Osteocyte (in vitro differentiated cells): Measurements from ENCODE around the gene LHFPL3. TPM values are rescaled to one million over a fixed set of nuclear protein-coding genes. Genes with fewer than 3 reads are reported as not detected.

ENCODE experiments used
- DNase-seq: peaks from one replicate; pipeline ENCODE4 v3.0.0; 2021; ENCODE audit warnings: mixed read lengths; ENCODE audit not compliant: unreplicated experiment; ENCODE audit errors: extremely low spot score
- H3K27ac Mint-ChIP-seq: one replicate; pipeline ENCODE4 v1.8.0; 2021; ENCODE audit warnings: mild to moderate bottlenecking, mixed read lengths; ENCODE audit not compliant: unreplicated experiment
- H3K27me3 Mint-ChIP-seq: one replicate; pipeline ENCODE4 v1.8.0; 2021; ENCODE audit warnings: mixed read lengths; ENCODE audit not compliant: unreplicated experiment
- H3K36me3 Mint-ChIP-seq: one replicate; pipeline ENCODE4 v1.8.0; 2021; ENCODE audit warnings: mixed read lengths; ENCODE audit not compliant: unreplicated experiment
- H3K4me1 Mint-ChIP-seq: one replicate; pipeline ENCODE4 v1.8.0; 2021; ENCODE audit warnings: mixed read lengths; ENCODE audit not compliant: unreplicated experiment
- H3K4me3 Mint-ChIP-seq: one replicate; pipeline ENCODE4 v1.8.0; 2021; ENCODE audit warnings: mild to moderate bottlenecking, moderate library complexity, mixed read lengths; ENCODE audit not compliant: unreplicated experiment
- H3K9me3 Mint-ChIP-seq: one replicate; pipeline ENCODE4 v1.8.0; 2021; ENCODE audit warnings: mixed read lengths; ENCODE audit not compliant: unreplicated experiment
- total RNA-seq: library from RNA; stranded (reverse); gene quantifications from 2 replicates; pipeline ENCODE4 v1.2.1, GENCODE V29; 2021
- TF ChIP-seq, protein P1 (sequence below): fragments of 200-600 bp; sonication (generic); IDR thresholded peaks from 2 replicates; pipeline ENCODE4 v1.5.0; 2021; ENCODE audit warnings: antibody characterized with exemption, mild to moderate bottlenecking, moderate library complexity

Gene LHFPL3
- total RNA-seq, 1 donor from 2014 or later, result not detected

DNA sequence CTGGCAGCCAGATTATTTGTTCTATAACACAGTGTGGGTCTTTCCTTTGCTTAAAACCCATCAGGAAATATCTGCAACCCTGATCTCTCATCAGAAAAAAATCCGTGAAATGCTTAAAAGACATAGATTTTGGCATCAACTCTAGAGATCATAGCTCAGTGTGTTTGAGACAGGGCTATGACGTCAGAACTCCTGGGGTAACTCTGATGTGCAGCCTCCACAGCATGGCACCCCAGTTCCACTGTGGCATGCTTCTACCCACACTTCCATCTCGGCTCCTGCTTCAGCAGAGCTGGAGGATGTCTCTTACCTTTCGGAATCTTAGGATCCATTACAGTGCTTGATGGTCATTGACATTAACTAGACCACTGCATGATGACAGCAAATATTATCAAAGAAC is 205.7 kb downstream of the LHFPL3 start:
- Mint-ChIP-seq H3K4me1 (no peaks in the 10 kb centered on the region), H3K27me3 (no peaks in the 10 kb centered on the region), H3K4me3 (no peak overlapping the region), H3K36me3 (no peaks in the 10 kb centered on the region), H3K27ac (no peak overlapping the region), H3K9me3 (no peaks in the 10 kb centered on the region)
- no peak for DNase-seq
- TF ChIP-seq, protein P1, sequence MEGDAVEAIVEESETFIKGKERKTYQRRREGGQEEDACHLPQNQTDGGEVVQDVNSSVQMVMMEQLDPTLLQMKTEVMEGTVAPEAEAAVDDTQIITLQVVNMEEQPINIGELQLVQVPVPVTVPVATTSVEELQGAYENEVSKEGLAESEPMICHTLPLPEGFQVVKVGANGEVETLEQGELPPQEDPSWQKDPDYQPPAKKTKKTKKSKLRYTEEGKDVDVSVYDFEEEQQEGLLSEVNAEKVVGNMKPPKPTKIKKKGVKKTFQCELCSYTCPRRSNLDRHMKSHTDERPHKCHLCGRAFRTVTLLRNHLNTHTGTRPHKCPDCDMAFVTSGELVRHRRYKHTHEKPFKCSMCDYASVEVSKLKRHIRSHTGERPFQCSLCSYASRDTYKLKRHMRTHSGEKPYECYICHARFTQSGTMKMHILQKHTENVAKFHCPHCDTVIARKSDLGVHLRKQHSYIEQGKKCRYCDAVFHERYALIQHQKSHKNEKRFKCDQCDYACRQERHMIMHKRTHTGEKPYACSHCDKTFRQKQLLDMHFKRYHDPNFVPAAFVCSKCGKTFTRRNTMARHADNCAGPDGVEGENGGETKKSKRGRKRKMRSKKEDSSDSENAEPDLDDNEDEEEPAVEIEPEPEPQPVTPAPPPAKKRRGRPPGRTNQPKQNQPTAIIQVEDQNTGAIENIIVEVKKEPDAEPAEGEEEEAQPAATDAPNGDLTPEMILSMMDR, result no peak

DNA sequence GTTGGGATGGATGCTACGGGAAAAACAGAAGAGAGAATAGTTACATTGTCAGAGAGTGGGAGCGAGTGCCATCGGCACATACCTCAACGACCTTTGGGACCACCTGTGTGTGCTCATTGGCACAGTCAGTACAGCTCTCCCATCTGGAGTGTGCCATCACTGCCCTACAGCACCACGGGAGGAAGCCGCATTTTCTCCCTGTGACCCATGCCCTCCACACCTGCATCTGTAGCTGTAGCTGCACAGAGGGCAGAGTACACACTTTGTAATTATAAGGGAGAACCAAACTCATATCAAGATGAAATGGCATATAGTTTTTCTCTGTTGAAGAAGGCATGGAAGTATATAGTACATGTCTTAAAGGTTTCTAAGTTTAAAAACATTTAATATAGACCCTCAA is 207.4 kb downstream of the LHFPL3 start:
- Mint-ChIP-seq H3K27ac (no peak overlapping the region), H3K27me3 (no peaks in the 10 kb centered on the region), H3K4me3 (no peak overlapping the region), H3K4me1 (no peaks in the 10 kb centered on the region), H3K9me3 (no peaks in the 10 kb centered on the region), H3K36me3 (no peaks in the 10 kb centered on the region)
- TF ChIP-seq, protein P1, result no peak
- DNase-seq, result no peak

DNA sequence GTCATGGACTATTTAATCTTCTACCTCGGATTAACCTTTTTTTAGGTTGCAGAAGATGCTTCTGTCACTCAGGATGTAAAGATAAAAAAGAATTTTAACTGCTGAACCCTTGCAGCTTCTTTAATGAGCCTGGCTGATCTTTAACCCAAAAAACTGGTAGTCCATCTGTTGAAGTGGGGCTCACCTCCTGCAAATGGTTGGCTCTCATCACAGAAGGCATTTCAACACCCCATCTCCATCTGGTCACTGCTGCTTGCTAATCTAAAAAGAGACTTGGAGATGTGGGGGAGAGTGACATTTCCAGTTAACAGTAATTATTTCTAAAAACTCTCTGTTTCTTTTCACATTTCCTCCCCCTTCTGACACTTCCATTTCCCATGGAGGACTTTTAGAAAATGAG is 208.6 kb downstream of the LHFPL3 start:
- no peak for DNase-seq
- H3K36me3 Mint-ChIP-seq, result no peaks in the 10 kb centered on the region
- H3K27me3 Mint-ChIP-seq, result no peaks in the 10 kb centered on the region
- H3K9me3 Mint-ChIP-seq, result peaks cover 8% of the 10 kb centered on the region
- H3K4me1 Mint-ChIP-seq, result no peaks in the 10 kb centered on the region
- no peak overlapping the region for H3K27ac Mint-ChIP-seq
- H3K4me3 Mint-ChIP-seq, result no peak overlapping the region
- TF ChIP-seq, protein P1, result no peak

DNA sequence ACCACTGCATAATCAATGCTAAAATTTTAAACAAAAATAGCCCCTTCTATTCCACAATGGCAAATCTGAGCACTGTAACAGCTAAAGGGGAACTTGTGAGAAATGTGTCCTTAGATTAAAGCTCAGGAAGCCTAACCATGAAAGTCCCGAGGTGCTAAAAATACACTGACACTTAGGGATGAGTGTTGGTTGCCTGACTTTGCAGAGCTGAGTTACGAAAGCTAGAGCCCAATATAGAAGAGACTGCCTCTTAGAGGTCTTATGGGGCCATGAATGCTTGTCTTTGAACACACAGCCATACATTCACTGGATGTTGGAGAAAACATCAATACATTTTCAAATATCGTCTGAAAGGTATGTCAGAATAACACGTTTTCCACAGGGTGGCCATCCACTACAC is 209.7 kb downstream of the LHFPL3 start:
- H3K27ac Mint-ChIP-seq, result no peak overlapping the region
- TF ChIP-seq, protein P1, result no peak
- no peaks in the 10 kb centered on the region for H3K27me3 Mint-ChIP-seq
- H3K36me3 Mint-ChIP-seq, result no peaks in the 10 kb centered on the region
- peaks cover 8% of the 10 kb centered on the region for H3K9me3 Mint-ChIP-seq
- no peak for DNase-seq
- no peaks in the 10 kb centered on the region for H3K4me1 Mint-ChIP-seq
- H3K4me3 Mint-ChIP-seq, result no peak overlapping the region

DNA sequence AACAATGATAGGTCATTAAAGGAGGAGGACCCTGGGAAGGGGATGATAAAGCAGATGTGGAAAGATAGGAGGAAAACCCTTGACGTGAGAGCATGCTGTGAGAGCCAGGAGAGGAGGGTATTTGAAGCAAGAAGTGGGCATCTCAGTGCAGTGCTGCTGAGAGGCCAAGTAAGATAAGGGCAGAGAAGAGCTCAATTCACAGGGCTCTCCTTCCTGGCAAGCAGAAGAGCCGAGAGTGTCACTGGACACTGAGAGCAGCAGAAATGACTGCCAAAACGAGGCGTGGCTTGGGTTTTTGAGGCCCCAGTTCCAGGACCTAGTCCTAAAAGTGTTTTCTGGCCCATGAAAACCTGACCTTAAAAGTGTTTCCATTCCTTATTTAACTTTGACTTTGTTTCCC is 213.5 kb downstream of the LHFPL3 start:
- TF ChIP-seq, protein P1, result no peak
- no peak overlapping the region for H3K27ac Mint-ChIP-seq

More for the DNA sequence above, 213.5 kb downstream of the LHFPL3 start:
- H3K4me3 Mint-ChIP-seq, result no peak overlapping the region
- peaks cover 8% of the 10 kb centered on the region for H3K9me3 Mint-ChIP-seq
- no peaks in the 10 kb centered on the region for H3K36me3 Mint-ChIP-seq
- DNase-seq, result no peak
- H3K27me3 Mint-ChIP-seq, result no peaks in the 10 kb centered on the region
- no peaks in the 10 kb centered on the region for H3K4me1 Mint-ChIP-seq
